ENCODE data around the gene SDR39U1.

The SDR39U1 gene

GRCh38 chr14:24414077-24414476 lies 28.5 kb downstream of the SDR39U1 start:
- TF ChIP-seq POLR2AphosphoS5 (IDR thresholded peaks at IDR 0.05; ENCODE audit: low read depth) (no peak), SPI1 (IDR thresholded peaks at IDR 0.05; ENCODE audit: borderline replicate concordance, low read depth) (no peak)
- TF ChIP-seq, protein P1, sequence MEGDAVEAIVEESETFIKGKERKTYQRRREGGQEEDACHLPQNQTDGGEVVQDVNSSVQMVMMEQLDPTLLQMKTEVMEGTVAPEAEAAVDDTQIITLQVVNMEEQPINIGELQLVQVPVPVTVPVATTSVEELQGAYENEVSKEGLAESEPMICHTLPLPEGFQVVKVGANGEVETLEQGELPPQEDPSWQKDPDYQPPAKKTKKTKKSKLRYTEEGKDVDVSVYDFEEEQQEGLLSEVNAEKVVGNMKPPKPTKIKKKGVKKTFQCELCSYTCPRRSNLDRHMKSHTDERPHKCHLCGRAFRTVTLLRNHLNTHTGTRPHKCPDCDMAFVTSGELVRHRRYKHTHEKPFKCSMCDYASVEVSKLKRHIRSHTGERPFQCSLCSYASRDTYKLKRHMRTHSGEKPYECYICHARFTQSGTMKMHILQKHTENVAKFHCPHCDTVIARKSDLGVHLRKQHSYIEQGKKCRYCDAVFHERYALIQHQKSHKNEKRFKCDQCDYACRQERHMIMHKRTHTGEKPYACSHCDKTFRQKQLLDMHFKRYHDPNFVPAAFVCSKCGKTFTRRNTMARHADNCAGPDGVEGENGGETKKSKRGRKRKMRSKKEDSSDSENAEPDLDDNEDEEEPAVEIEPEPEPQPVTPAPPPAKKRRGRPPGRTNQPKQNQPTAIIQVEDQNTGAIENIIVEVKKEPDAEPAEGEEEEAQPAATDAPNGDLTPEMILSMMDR (IDR thresholded peaks at IDR 0.05; ENCODE audit: insufficient read depth, low read length): no peak
- Histone ChIP-seq H3K4me3 (replicated peaks; ENCODE audit: insufficient read depth, low read length) (no peak overlapping the region), H3K27ac (replicated peaks) (no peak overlapping the region), H3K27me3 (ENCODE audit: insufficient read depth, poor library complexity, severe bottlenecking) (no peaks in the 10 kb centered on the region)
- DNase-seq (ENCODE audit: low read depth in 1 of 2, low spot score in 1 of 2): no peak

- H3K27me3 ChIP-seq (ENCODE audit: insufficient read depth, poor library complexity, severe bottlenecking): no peaks in the 10 kb centered on the region
Observed at GRCh38 chr14:24411443-24412389, 30.9 kb downstream of the SDR39U1 start.

GRCh38 chr14:24409956-24410355 lies 32.6 kb downstream of the SDR39U1 start:
- H3K27ac ChIP-seq (replicated peaks): no peak overlapping the region
- TF ChIP-seq POLR2AphosphoS5 (IDR thresholded peaks at IDR 0.05; ENCODE audit: low read depth) (no peak), GABPA (IDR thresholded peaks at IDR 0.05; ENCODE audit: low read depth) (no peak), SPI1 (IDR thresholded peaks at IDR 0.05; ENCODE audit: borderline replicate concordance, low read depth) (no peak)
- TF ChIP-seq, protein P1 (IDR thresholded peaks at IDR 0.05; ENCODE audit: insufficient read depth, low read length): no peak
- TF ChIP-seq, protein P2, sequence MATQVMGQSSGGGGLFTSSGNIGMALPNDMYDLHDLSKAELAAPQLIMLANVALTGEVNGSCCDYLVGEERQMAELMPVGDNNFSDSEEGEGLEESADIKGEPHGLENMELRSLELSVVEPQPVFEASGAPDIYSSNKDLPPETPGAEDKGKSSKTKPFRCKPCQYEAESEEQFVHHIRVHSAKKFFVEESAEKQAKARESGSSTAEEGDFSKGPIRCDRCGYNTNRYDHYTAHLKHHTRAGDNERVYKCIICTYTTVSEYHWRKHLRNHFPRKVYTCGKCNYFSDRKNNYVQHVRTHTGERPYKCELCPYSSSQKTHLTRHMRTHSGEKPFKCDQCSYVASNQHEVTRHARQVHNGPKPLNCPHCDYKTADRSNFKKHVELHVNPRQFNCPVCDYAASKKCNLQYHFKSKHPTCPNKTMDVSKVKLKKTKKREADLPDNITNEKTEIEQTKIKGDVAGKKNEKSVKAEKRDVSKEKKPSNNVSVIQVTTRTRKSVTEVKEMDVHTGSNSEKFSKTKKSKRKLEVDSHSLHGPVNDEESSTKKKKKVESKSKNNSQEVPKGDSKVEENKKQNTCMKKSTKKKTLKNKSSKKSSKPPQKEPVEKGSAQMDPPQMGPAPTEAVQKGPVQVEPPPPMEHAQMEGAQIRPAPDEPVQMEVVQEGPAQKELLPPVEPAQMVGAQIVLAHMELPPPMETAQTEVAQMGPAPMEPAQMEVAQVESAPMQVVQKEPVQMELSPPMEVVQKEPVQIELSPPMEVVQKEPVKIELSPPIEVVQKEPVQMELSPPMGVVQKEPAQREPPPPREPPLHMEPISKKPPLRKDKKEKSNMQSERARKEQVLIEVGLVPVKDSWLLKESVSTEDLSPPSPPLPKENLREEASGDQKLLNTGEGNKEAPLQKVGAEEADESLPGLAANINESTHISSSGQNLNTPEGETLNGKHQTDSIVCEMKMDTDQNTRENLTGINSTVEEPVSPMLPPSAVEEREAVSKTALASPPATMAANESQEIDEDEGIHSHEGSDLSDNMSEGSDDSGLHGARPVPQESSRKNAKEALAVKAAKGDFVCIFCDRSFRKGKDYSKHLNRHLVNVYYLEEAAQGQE (IDR thresholded peaks at IDR 0.05; ENCODE audit: insufficient replicate concordance, low read depth): no peak
- H3K4me3 ChIP-seq (replicated peaks; ENCODE audit: insufficient read depth, low read length): no peak overlapping the region
- H3K27me3 ChIP-seq (ENCODE audit: insufficient read depth, poor library complexity, severe bottlenecking): no peaks in the 10 kb centered on the region
- DNase-seq (ENCODE audit: low read depth in 1 of 2, low spot score in 1 of 2): no peak

More at GRCh38 chr14:24411443-24412389, 30.9 kb downstream of the SDR39U1 start:
- H3K27ac ChIP-seq (replicated peaks): no peak overlapping the region
- peak in 1 of 2 experiments; percentile 46 for DNase-seq (ENCODE audit: low read depth in 1 of 2, low spot score in 1 of 2)
- H3K4me3 ChIP-seq (replicated peaks; ENCODE audit: insufficient read depth, low read length): no peak overlapping the region
- TF ChIP-seq, protein P1 (IDR thresholded peaks at IDR 0.05; ENCODE audit: insufficient read depth, low read length): peak; percentile 73
- TF ChIP-seq GABPA (IDR thresholded peaks at IDR 0.05; ENCODE audit: low read depth): no peak

DNA sequence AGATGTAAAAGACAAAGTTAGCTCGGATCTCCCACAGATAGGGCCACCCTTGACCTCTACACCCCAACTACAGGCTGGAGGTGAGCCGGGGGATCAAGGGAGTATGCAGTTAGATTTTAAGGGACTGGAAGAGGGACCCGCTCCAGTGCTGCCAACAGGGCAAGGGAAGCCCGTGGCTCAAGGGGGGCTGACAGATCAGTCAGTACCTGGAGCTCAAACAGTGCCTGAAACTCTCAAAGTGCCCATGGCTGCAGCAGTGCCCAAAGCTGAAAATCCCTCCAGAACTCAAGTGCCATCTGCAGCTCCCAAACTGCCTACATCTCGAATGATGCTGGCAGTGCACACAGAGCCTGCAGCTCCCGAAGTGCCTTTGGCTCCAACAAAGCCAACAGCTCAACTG lies 33.4 kb downstream of the SDR39U1 start:
- TF ChIP-seq, protein P2 (IDR thresholded peaks at IDR 0.05; ENCODE audit: insufficient replicate concordance, low read depth): no peak
- TF ChIP-seq GABPA (IDR thresholded peaks at IDR 0.05; ENCODE audit: low read depth): no peak
- TF ChIP-seq, protein P1 (IDR thresholded peaks at IDR 0.05; ENCODE audit: insufficient read depth, low read length): no peak
- TF ChIP-seq POLR2AphosphoS5 (IDR thresholded peaks at IDR 0.05; ENCODE audit: low read depth): no peak
- no peak for TF ChIP-seq SPI1 (IDR thresholded peaks at IDR 0.05; ENCODE audit: borderline replicate concordance, low read depth)
- no peak for DNase-seq (ENCODE audit: low read depth in 1 of 2, low spot score in 1 of 2)
- H3K27ac ChIP-seq (replicated peaks): no peak overlapping the region
- no peaks in the 10 kb centered on the region for H3K27me3 ChIP-seq (ENCODE audit: insufficient read depth, poor library complexity, severe bottlenecking)
- H3K4me3 ChIP-seq (replicated peaks; ENCODE audit: insufficient read depth, low read length): no peak overlapping the region

Data from HL-60 (cell line).